HepG2 (cell line): Measurements from ENCODE around the gene MAPK7. TPM values are rescaled to one million over a fixed set of nuclear protein-coding genes. Genes with fewer than 3 reads are reported as not detected.

ENCODE experiments used
- GABPB1 ChIP-seq: IDR thresholded peaks from 2 replicates; pipeline ENCODE4 v1.6.1; 2016; ENCODE audit warnings: mild to moderate bottlenecking, missing genetic modification reagents, moderate library complexity, missing compliant biosample characterization
- KLF13 ChIP-seq: sonication (generic); formaldehyde crosslinking; IDR thresholded peaks from 2 replicates; pipeline ENCODE4 v1.4.0; 2020; ENCODE audit warnings: mild to moderate bottlenecking, missing genetic modification reagents
- MAZ ChIP-seq, 2 experiments: sonication (generic) in 1 of 2; formaldehyde crosslinking in 1 of 2; IDR thresholded peaks; 2 replicates each; pipeline versions ENCODE4 v1.5.0 to v1.6.1; 2012 to 2020; ENCODE audit warnings: low read depth in 2 of 2, mild to moderate bottlenecking in 2 of 2, borderline replicate concordance in 1 of 2, improper control_type of control experiment in 1 of 2, low read length in 1 of 2, missing genetic modification reagents in 1 of 2, moderate library complexity in 1 of 2
- MIXL1 ChIP-seq: IDR thresholded peaks from 2 replicates; pipeline ENCODE4 v1.6.1; 2016
- SMYD3 ChIP-seq: sonication (generic); formaldehyde crosslinking; IDR thresholded peaks from 2 replicates; pipeline ENCODE4 v1.8.1; 2023; ENCODE audit warnings: mild to moderate bottlenecking, missing genetic modification reagents
- ZNF296 ChIP-seq: sonication (generic); formaldehyde crosslinking; conservative IDR thresholded peaks from 2 replicates; pipeline ENCODE4 v1.5.0; 2020; ENCODE audit warnings: mild to moderate bottlenecking, missing genetic modification reagents
- ZNF737 ChIP-seq: sonication (generic); formaldehyde crosslinking; IDR thresholded peaks from 2 replicates; pipeline ENCODE4 v1.5.0; 2020; ENCODE audit warnings: missing genetic modification reagents, mild to moderate bottlenecking, borderline replicate concordance
- polyA plus RNA-seq, 8 experiments: library from polyadenylated mRNA; depleted of rRNA in 3 of 8; stranded (reverse) in 7 of 8; unstranded in 1 of 8; fragments of >200 nt; fragmentation: Illumina TruSeq in 4 of 8; extraction: Trizol in 4 of 8; gene quantifications; 2 replicates each; pipeline versions ENCODE4 v1.2.1 to v1.2.3, GENCODE V29; 2011 to 2016; ENCODE audit warnings: low read depth in 4 of 8, missing spikeins in 1 of 8, mixed read lengths in 1 of 8; ENCODE audit not compliant: insufficient read depth in 1 of 8
- total RNA-seq, 5 experiments: library from RNA; depleted of rRNA; stranded (reverse); fragments of >200 nt; fragmentation: Illumina TruSeq; extraction: Trizol; gene quantifications; 2 replicates each; pipeline ENCODE4 v1.2.3, GENCODE V29; 2016; ENCODE audit warnings: low read depth in 1 of 5
- TF ChIP-seq, protein P1 (sequence below): sonication (generic); formaldehyde crosslinking; IDR thresholded peaks from 2 replicates; pipeline ENCODE4 v1.9.0; 2022; ENCODE audit warnings: missing genetic modification reagents, mild to moderate bottlenecking, borderline replicate concordance
- TF ChIP-seq, protein P2 (sequence below): sonication (generic); formaldehyde crosslinking; IDR thresholded peaks from one replicate; pipeline ENCODE4 v1.5.1; 2020; ENCODE audit warnings: mild to moderate bottlenecking, missing genetic modification reagents; ENCODE audit errors: not compliant biosample characterization
- TF ChIP-seq, protein P3 (sequence below): sonication (generic); formaldehyde crosslinking; IDR thresholded peaks from 2 replicates; pipeline ENCODE4 v1.5.0; 2020; ENCODE audit warnings: missing genetic modification reagents, mild to moderate bottlenecking, borderline replicate concordance
- TF ChIP-seq, protein P4 (sequence below): sonication (generic); formaldehyde crosslinking; IDR thresholded peaks from 2 replicates; pipeline ENCODE4 v1.8.0; 2022; ENCODE audit warnings: low read depth, missing genetic modification reagents

Gene MAPK7
- total and polyA plus RNA-seq, 2 of the 13 experiments (the other 11 are each of a cell fraction or from before 2014, with no cell fraction given), result 2.9 to 5.9 TPM

DNA sequence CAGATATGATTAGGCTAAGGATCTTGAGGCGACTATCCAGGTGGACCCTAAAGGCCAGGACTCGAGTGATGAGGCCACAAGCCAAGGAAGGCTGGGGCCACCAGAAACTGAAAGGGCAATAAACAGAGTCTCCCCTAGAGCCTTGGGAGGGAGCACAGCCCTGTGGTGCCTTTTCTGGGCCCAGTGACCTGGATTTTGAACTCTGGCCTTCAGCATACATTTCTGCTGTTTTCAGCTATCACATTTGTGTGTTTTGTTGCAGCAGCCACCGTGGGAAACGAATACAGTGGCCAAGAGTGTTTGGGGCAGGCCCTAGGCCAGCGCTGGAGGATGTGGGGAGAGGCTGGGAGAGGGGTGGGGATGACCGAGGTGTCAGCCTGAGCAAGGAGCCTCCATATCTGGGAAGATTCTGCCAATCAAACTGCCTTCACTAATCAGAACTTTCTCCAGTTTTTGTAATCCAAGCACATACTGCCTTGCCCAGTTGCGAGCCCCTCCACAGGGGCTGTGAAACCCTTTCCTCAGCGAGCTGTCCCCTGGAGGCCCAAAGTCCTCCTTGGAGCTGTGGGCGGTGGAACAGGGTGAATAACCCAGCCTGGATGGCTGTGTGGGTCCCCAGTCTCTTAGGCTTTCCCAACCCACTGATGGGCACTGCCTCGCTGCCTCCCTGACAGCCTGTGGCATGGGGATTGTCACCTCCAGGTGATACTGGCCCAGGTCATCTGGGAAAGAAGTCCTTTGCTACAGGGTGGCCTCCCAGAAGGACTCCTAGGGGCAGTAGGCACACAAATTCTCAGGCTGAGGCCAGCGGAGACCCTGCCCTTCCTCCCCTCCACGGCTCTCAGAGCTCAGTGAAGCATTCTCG, 32.6 kb upstream of the MAPK7 start (continued):
- TF ChIP-seq, protein P1, sequence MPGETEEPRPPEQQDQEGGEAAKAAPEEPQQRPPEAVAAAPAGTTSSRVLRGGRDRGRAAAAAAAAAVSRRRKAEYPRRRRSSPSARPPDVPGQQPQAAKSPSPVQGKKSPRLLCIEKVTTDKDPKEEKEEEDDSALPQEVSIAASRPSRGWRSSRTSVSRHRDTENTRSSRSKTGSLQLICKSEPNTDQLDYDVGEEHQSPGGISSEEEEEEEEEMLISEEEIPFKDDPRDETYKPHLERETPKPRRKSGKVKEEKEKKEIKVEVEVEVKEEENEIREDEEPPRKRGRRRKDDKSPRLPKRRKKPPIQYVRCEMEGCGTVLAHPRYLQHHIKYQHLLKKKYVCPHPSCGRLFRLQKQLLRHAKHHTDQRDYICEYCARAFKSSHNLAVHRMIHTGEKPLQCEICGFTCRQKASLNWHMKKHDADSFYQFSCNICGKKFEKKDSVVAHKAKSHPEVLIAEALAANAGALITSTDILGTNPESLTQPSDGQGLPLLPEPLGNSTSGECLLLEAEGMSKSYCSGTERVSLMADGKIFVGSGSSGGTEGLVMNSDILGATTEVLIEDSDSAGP (CRISPR knock-in tag), result no peak
- TF ChIP-seq, protein P2, sequence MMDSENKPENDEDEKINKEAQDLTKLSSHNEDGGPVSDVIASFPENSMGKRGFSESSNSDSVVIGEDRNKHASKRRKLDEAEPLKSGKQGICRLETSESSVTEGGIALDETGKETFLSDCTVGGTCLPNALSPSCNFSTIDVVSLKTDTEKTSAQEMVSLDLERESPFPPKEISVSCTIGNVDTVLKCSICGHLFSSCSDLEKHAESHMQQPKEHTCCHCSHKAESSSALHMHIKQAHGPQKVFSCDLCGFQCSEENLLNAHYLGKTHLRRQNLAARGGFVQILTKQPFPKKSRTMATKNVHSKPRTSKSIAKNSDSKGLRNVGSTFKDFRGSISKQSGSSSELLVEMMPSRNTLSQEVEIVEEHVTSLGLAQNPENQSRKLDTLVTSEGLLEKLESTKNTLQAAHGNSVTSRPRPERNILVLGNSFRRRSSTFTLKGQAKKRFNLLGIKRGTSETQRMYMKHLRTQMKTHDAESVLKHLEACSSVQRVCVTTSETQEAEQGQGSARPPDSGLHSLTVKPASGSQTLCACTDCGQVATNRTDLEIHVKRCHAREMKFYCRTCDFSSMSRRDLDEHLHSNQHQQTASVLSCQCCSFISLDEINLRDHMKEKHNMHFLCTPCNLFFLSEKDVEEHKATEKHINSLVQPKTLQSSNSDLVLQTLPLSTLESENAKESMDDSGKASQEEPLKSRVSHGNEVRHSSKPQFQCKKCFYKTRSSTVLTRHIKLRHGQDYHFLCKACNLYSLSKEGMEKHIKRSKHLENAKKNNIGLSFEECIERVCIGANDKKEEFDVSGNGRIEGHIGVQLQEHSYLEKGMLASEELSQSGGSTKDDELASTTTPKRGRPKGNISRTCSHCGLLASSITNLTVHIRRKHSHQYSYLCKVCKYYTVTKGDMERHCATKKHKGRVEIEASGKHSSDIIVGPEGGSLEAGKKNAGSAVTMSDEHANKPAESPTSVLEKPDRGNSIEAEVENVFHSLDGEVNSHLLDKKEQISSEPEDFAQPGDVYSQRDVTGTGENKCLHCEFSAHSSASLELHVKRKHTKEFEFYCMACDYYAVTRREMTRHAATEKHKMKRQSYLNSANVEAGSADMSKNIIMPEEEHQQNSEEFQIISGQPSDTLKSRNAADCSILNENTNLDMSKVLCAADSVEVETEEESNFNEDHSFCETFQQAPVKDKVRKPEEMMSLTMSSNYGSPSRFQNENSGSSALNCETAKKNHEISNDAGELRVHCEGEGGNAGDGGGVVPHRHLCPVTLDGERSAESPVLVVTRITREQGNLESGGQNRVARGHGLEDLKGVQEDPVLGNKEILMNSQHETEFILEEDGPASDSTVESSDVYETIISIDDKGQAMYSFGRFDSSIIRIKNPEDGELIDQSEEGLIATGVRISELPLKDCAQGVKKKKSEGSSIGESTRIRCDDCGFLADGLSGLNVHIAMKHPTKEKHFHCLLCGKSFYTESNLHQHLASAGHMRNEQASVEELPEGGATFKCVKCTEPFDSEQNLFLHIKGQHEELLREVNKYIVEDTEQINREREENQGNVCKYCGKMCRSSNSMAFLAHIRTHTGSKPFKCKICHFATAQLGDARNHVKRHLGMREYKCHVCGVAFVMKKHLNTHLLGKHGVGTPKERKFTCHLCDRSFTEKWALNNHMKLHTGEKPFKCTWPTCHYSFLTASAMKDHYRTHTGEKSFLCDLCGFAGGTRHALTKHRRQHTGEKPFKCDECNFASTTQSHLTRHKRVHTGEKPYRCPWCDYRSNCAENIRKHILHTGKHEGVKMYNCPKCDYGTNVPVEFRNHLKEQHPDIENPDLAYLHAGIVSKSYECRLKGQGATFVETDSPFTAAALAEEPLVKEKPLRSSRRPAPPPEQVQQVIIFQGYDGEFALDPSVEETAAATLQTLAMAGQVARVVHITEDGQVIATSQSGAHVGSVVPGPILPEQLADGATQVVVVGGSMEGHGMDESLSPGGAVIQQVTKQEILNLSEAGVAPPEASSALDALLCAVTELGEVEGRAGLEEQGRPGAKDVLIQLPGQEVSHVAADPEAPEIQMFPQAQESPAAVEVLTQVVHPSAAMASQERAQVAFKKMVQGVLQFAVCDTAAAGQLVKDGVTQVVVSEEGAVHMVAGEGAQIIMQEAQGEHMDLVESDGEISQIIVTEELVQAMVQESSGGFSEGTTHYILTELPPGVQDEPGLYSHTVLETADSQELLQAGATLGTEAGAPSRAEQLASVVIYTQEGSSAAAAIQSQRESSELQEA (CRISPR knock-in tag), result no peak
- TF ChIP-seq, protein P3, sequence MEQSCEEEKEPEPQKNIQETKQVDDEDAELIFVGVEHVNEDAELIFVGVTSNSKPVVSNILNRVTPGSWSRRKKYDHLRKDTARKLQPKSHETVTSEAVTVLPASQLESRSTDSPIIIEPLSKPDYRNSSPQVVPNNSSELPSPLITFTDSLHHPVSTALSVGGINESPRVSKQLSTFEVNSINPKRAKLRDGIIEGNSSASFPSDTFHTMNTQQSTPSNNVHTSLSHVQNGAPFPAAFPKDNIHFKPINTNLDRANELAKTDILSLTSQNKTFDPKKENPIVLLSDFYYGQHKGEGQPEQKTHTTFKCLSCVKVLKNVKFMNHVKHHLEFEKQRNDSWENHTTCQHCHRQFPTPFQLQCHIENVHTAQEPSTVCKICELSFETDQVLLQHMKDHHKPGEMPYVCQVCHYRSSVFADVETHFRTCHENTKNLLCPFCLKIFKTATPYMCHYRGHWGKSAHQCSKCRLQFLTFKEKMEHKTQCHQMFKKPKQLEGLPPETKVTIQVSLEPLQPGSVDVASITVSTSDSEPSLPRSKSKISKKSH, result no peak
- TF ChIP-seq MIXL1 (CRISPR knock-in tag) (no peak), ZNF737 (CRISPR knock-in tag) (no peak), GABPB1 (CRISPR knock-in tag) (no peak), MAZ (IDR thresholded peaks at IDR 0.05; ENCODE audit: borderline replicate concordance, low read depth, low read length) (no peak), MAZ (CRISPR knock-in tag; IDR thresholded peaks at IDR 0.05; ENCODE audit: low read depth) (no peak), KLF13 (no peak), SMYD3 (CRISPR knock-in tag) (no peak), ZNF296 (CRISPR knock-in tag) (no peak)
- TF ChIP-seq, protein P4, sequence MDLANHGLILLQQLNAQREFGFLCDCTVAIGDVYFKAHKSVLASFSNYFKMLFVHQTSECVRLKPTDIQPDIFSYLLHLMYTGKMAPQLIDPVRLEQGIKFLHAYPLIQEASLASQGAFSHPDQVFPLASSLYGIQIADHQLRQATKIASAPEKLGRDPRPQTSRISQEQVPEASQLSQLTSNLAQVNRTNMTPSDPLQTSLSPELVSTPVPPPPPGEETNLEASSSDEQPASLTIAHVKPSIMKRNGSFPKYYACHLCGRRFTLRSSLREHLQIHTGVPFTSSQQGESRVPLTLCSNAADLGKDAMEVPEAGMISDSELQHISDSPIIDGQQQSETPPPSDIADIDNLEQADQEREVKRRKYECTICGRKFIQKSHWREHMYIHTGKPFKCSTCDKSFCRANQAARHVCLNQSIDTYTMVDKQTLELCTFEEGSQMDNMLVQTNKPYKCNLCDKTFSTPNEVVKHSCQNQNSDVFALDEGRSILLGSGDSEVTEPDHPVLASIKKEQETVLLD (CRISPR knock-in tag), result no peak
